NCI-H1092 treated with DMSO at 0.1 percent for 48 hours (cell line): ENCODE measurements around the gene CFTR.

Experiments
- DNase-seq: peaks from one replicate; lab custom pipeline; 2025; lab: John Stamatoyannopoulos, UW

Gene CFTR

DNA sequence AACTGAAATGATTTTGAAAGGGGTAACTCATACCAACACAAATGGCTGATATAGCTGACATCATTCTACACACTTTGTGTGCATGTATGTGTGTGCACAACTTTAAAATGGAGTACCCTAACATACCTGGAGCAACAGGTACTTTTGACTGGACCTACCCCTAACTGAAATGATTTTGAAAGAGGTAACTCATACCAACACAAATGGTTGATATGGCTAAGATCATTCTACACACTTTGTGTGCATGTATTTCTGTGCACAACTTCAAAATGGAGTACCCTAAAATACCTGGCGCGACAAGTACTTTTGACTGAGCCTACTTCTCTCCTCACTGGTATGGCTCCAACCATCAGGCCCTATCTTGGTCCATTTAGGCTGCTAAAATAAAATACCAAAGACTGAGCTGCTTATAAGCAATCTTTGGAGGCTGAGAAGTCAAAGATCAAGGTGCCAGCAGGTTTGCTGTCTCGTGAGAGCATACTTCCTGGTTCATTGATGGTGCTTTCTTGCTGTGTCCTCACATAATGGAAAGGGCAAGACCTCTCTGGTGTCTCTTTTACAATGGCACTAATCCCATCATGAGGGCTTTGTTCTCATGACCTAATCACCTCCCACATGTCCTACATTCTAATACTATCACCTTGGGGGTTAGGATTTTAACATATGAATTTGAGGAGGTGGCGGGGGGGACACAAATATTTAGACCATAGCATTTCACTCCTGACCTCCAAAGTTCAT, 173.3 kb downstream of the CFTR start:
- DNase-seq: no peak

GRCh38 chr7:117654780-117655179, 175.0 kb downstream of the CFTR start:
- DNase-seq: no peak

DNA sequence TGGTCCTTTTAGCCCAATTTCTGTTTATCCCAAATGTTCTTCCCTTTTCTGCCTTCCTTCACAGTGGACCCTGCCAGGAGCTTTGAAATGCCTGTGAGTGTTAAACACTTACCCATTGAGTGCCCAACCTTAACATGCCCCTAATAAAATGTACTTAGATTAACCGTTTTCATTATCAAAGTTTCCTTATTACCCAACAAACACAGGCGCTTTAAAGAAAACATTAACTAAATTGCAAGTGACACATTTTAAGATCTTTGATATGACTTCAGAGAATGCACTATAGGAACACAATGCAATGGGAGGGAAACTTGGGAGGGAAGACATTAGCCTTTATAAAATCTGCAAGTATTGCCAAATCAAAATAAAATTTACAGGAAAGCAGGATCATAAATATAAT, 177.0 kb downstream of the CFTR start:
- no peak for DNase-seq

DNA sequence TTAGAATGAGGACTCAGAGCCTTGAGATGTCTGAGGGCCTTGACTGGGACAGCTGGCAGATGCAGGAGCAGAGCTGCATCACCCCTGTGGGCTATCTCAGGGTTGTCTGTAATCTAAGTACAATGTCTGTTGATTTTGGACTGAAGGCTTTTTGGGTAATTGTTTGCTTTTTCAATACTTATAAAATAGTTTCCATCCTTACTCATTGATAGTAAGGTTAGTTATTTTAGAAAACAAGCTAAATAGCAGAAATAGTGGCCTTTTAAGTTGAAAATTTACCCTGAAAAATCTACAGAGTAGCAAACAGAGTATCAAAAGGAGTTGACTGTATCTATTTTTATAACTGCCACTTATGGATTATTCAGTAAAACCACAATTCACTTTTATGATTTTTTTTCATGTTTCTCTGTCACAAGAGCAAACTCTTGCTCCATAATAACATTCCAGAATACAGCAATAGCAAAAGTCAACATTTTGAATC, 179.7 kb downstream of the CFTR start:
- no peak for DNase-seq

GRCh38 chr7:117661328-117661727, 181.5 kb downstream of the CFTR start:
- no peak for DNase-seq

GRCh38 chr7:117664047-117664446, 184.2 kb downstream of the CFTR start:
- no peak for DNase-seq

DNA sequence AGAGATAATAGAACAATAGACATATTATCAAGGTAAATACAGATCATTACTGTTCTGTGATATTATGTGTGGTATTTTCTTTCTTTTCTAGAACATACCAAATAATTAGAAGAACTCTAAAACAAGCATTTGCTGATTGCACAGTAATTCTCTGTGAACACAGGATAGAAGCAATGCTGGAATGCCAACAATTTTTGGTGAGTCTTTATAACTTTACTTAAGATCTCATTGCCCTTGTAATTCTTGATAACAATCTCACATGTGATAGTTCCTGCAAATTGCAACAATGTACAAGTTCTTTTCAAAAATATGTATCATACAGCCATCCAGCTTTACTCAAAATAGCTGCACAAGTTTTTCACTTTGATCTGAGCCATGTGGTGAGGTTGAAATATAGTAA, 185.5 kb downstream of the CFTR start:
- no peak for DNase-seq

- DNase-seq: no peak
These were observed 186.2 kb downstream of the CFTR start for GRCh38 chr7:117666031-117666430.

DNA sequence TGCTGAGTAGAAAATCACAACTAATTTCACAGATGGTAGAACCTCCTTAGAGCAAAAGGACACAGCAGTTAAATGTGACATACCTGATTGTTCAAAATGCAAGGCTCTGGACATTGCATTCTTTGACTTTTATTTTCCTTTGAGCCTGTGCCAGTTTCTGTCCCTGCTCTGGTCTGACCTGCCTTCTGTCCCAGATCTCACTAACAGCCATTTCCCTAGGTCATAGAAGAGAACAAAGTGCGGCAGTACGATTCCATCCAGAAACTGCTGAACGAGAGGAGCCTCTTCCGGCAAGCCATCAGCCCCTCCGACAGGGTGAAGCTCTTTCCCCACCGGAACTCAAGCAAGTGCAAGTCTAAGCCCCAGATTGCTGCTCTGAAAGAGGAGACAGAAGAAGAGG, 186.9 kb downstream of the CFTR start:
- DNase-seq: no peak

DNA sequence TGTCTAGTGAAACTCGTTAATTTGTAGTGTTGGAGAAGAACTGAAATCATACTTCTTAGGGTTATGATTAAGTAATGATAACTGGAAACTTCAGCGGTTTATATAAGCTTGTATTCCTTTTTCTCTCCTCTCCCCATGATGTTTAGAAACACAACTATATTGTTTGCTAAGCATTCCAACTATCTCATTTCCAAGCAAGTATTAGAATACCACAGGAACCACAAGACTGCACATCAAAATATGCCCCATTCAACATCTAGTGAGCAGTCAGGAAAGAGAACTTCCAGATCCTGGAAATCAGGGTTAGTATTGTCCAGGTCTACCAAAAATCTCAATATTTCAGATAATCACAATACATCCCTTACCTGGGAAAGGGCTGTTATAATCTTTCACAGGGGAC, 187.6 kb downstream of the CFTR start:
- DNase-seq: no peak

DNA sequence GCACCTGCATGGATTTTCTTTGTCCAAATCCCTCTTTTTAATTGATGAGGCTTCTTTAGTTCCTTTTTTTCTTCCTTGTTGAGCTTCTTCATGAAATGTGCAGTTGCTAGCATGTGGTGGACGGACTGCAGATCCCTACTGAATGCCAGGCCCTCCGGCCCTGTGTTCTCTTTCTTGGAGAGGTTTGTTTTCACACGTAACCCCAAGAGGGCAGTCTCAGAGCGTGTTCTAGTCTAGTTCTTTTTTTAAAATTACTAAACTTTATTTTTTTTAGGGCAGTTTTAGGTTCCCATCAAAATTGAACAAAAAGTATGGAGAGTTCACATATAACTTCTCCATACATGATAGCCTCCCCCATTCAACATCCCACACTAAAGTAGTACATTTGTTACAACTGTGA, 190.0 kb downstream of the CFTR start:
- no peak for DNase-seq

DNA sequence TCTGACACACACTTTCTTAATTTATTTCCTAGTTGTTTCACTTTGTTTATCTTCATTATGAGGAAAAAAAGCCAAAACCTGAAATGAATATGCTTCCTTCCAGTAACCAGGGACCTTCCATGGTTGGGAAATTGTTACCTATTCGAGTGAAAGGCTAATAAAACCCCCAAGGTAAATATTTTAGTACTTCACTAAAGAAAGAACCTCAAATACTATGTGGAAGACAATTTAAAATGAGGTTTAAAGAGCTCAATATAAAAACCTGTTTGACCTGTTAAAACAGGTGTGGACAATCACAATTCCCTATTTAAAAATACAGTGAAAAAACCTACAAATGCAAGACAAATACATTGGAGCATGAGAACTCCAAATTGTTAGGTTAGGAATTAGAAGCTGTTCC, 192.6 kb downstream of the CFTR start:
- peak; percentile 67 for DNase-seq

- peak; percentile 98 for DNase-seq
These were observed 193.5 kb downstream of the CFTR start for GRCh38 chr7:117673367-117673766.

- peak; percentile 88 for DNase-seq
These were observed 194.0 kb downstream of the CFTR start for GRCh38 chr7:117673839-117674238.

- peak; percentile 60 for DNase-seq
These were observed 194.8 kb downstream of the CFTR start for GRCh38 chr7:117674617-117675016.

DNA sequence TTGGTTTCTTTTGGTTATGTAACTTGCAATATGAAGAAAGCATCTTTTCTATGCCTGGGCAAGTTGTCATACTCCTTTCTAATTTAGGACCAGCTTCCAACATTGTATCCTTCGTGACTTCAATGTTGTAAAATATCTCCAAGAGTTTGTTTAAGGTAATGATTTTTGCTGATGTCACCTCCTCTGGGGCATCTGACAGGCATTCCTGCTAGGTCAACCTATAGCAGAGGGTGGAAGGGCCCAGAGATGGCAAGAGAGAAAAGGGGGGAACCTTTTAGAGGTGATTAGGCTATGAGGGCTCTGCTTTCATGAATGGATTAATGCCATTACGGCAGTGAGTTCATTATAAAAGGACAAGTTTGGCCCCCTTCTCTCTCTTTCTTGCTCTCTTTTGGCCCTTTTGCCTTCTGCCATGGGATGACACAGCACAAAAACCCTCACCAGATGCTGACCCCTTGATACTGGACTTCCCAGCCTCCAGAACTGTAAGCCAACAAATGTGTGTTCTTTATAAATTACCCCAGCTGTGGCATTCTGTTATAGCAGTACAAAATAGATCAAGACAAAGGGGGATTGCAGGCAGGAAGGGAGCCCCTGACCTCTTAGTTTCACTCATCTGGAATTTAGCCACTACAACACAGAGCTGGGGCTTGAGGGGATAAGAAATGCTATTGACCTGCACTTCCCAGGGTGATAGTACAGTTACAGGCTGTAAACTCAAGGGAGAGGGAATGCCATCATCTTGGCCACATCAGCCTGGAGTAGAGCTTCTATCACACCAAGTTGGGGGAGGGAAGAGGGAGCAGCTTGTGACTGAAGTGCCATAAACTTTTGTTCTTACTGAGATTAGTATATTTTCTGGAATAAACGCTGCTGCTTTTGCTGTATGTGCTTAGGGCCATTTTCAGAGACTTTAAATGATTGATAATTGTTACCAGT, 195.9 kb downstream of the CFTR start:
- no peak for DNase-seq

DNA sequence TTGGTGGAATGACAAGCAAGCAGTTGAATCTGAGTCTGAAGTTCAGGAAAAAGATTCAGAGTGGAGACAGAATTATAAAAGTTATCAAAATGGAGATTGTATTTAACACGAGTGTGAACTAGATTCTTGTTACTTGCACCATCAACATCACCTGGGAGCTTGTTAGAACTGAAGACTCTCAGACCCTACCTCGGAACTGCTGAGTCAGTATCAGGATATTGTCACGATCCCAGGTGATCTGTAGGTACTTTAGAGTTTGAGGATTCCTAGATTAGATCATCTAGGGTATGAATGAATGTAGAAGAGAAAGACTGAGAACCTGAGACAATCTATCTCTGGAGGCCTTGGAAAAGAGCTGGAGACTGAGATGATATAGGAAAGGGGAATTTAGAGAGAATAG, 199.3 kb downstream of the CFTR start:
- DNase-seq: no peak

GRCh38 chr7:117682681-117683385, 203.0 kb downstream of the CFTR start:
- no peak for DNase-seq

DNA sequence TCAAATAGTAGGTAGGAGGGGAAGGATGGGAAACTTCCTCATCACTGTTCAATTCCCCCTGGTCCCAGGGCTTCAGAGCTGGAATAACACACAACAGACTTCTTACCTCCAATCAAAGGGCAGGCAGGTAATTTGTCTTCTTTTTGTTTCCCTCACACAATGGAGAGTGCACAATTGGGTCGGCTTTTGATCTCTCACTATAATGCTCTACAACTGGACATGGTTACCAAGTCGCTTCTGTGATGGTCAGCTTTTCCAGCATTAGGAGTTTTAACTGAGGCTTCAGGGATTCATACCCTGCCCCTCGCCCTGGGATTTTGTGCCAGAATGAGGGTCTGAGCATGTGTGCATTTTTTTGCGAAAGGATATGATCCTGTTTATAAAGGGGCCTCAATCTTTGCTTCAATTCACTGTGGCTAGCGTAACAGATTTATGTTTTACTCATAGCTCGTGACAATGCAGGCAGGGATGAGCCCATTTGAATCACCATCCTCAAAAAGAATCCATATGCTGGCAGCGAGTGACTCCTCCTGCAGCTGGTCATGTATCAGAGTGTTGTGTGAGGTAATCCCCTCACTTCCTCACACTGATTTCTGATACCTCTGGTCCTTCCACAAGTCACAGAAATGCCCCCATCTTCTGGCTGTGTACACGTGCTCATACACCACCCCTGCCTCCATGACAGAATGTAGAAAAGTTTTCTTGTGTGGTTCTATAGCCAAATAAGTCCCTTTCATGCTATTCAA, 203.8 kb downstream of the CFTR start:
- no peak for DNase-seq

DNA sequence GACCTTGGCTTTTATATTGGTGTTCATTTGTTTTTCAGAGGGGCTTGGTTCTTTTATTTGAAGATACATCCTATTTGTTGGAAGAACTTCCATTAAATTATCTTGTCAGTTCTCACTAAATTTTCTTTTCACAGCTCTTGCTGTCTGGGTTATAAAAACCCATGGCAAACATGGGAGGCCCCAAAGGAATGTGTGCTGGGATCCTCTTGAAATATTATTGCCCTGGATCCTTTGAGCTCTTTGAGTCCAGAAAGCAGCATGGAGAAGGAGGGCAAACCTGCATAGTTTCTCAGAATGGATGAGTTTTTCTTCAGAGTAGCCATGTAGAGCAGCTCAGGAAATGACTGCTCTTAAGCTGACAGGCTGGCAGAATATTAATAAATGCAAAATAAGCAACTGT, 206.0 kb downstream of the CFTR start:
- DNase-seq: no peak

- DNase-seq: no peak
These were observed 206.6 kb downstream of the CFTR start for GRCh38 chr7:117686311-117686935.
